H9 (cell line): ENCODE data around the gene TENM4. TPM values are rescaled to one million over a fixed set of nuclear protein-coding genes. Genes with fewer than 3 reads are reported as not detected.

Source experiments
- DNase-seq: peaks from one replicate; pipeline ENCODE4 v3.0.0-alpha.2; 2017
- H2AFZ ChIP-seq: one replicate; pipeline ENCODE4 v1.6.1; 2013; ENCODE audit warnings: mild to moderate bottlenecking, low read length, control low read depth, moderate library complexity
- H2AK5ac ChIP-seq: 2 replicates; pipeline ENCODE4 v1.6.1; 2013; ENCODE audit warnings: low read length, control low read depth, mixed read lengths; ENCODE audit not compliant: insufficient read length
- H2BK120ac ChIP-seq: one replicate; pipeline ENCODE4 v1.6.1; 2013; ENCODE audit warnings: low read depth, mild to moderate bottlenecking, low read length, control low read depth, inconsistent platforms; ENCODE audit not compliant: poor library complexity, severe bottlenecking
- H2BK12ac ChIP-seq: 2 replicates; pipeline ENCODE4 v1.6.1; 2013; ENCODE audit warnings: low read length, control low read depth, mixed read lengths, low read depth; ENCODE audit not compliant: insufficient read length
- H2BK15ac ChIP-seq: 2 replicates; pipeline ENCODE4 v1.6.1; 2013; ENCODE audit warnings: low read depth, low read length, control low read depth
- H2BK20ac ChIP-seq: one replicate; pipeline ENCODE4 v1.6.1; 2013; ENCODE audit warnings: low read depth, mild to moderate bottlenecking, low read length, control low read depth, inconsistent platforms; ENCODE audit not compliant: poor library complexity, severe bottlenecking
- H2BK5ac ChIP-seq: 2 replicates; pipeline ENCODE4 v1.6.1; 2013; ENCODE audit warnings: low read length, control low read depth, mixed read lengths; ENCODE audit not compliant: insufficient read length
- H3K14ac ChIP-seq: 2 replicates; pipeline ENCODE4 v1.6.1; 2013; ENCODE audit warnings: low read length, control low read depth; ENCODE audit not compliant: insufficient read depth
- H3K18ac ChIP-seq: 2 replicates; pipeline ENCODE4 v1.6.1; 2013; ENCODE audit warnings: low read depth, mild to moderate bottlenecking, mixed read lengths, low read length, control low read depth; ENCODE audit not compliant: insufficient read length
- H3K23ac ChIP-seq: 2 replicates; pipeline ENCODE4 v1.6.1; 2013; ENCODE audit warnings: low read length, control low read depth, mixed read lengths, low read depth; ENCODE audit not compliant: insufficient read length
- H3K23me2 ChIP-seq: 2 replicates; pipeline ENCODE4 v1.6.1; 2013; ENCODE audit warnings: low read depth, mild to moderate bottlenecking, mixed read lengths, low read length, control low read depth; ENCODE audit not compliant: insufficient read length, poor library complexity, severe bottlenecking
- H3K27ac ChIP-seq: 2 replicates; pipeline ENCODE4 v1.5.1; 2013; ENCODE audit warnings: low read length, control low read depth, mixed read lengths, low read depth; ENCODE audit not compliant: insufficient read length
- H3K27me3 ChIP-seq: 2 replicates; pipeline ENCODE4 v1.6.1; 2013; ENCODE audit warnings: low read length, control low read depth, inconsistent platforms; ENCODE audit not compliant: insufficient read depth
- H3K4ac ChIP-seq: 2 replicates; pipeline ENCODE4 v1.6.1; 2013; ENCODE audit warnings: low read depth, mild to moderate bottlenecking, control low read depth, inconsistent platforms, low read length, moderate library complexity
- H3K4me1 ChIP-seq: 2 replicates; pipeline ENCODE4 v1.6.1; 2013; ENCODE audit warnings: low read length, control low read depth, inconsistent platforms; ENCODE audit not compliant: insufficient read depth
- H3K4me2 ChIP-seq: 2 replicates; pipeline ENCODE4 v1.6.1; 2013; ENCODE audit warnings: low read length, control low read depth, mixed read lengths; ENCODE audit not compliant: insufficient read length, insufficient read depth
- H3K56ac ChIP-seq: 2 replicates; pipeline ENCODE4 v1.6.1; 2013; ENCODE audit warnings: low read depth, mild to moderate bottlenecking, mixed read lengths, low read length, control low read depth; ENCODE audit not compliant: insufficient read length
- H3K79me1 ChIP-seq: 2 replicates; pipeline ENCODE4 v1.6.1; 2013; ENCODE audit warnings: low read depth, mild to moderate bottlenecking, moderate library complexity, low read length, control low read depth, inconsistent platforms; ENCODE audit not compliant: insufficient read depth, poor library complexity, severe bottlenecking
- H3K79me2 ChIP-seq: 2 replicates; pipeline ENCODE4 v1.6.1; 2013; ENCODE audit warnings: low read length, control low read depth, inconsistent platforms; ENCODE audit not compliant: insufficient read depth
- H3K9ac ChIP-seq: 2 replicates; pipeline ENCODE4 v1.6.1; 2013; ENCODE audit warnings: low read length, control low read depth, mixed read lengths; ENCODE audit not compliant: insufficient read length; ENCODE audit errors: extremely low read depth
- H3K9me3 ChIP-seq: one replicate; pipeline ENCODE4 v1.6.1; 2013; ENCODE audit warnings: low read depth, low read length, inconsistent platforms; ENCODE audit not compliant: control insufficient read depth
- H3T11ph ChIP-seq: one replicate; pipeline ENCODE4 v1.6.1; 2013; ENCODE audit warnings: mild to moderate bottlenecking, low read length, control low read depth, inconsistent platforms
- H4K20me1 ChIP-seq: one replicate; pipeline ENCODE4 v1.6.1; 2013; ENCODE audit not compliant: control insufficient read depth, insufficient read length, insufficient read depth
- H4K5ac ChIP-seq: 2 replicates; pipeline ENCODE4 v1.6.1; 2013; ENCODE audit warnings: low read depth, mild to moderate bottlenecking, mixed read lengths, low read length, control low read depth; ENCODE audit not compliant: insufficient read length
- H4K8ac ChIP-seq: replicated peaks from 2 replicates; pipeline ENCODE4 v1.6.1; 2013; ENCODE audit warnings: low read length, control low read depth, mixed read lengths, low read depth; ENCODE audit not compliant: insufficient read length
- H4K91ac ChIP-seq: 2 replicates; pipeline ENCODE4 v1.6.1; 2013; ENCODE audit warnings: low read depth, mild to moderate bottlenecking, moderate library complexity, mixed read lengths, low read length, control low read depth; ENCODE audit not compliant: insufficient read length
- H3K27ac Mint-ChIP-seq, 3 experiments: 2 replicates in 2 of 3; 3 replicates in 1 of 3; pipeline ENCODE4 v1.8.0; 2020 to 2021; ENCODE audit warnings: mixed read lengths in 3 of 3, mild to moderate bottlenecking in 1 of 3, moderate library complexity in 1 of 3
- H3K27me3 Mint-ChIP-seq: 2 replicates; pipeline ENCODE4 v1.8.0; 2021; ENCODE audit warnings: low read depth, mild to moderate bottlenecking, moderate library complexity, mixed read lengths
- H3K36me3 Mint-ChIP-seq, 3 experiments: 2 replicates in 2 of 3; 3 replicates in 1 of 3; pipeline ENCODE4 v1.8.0; 2020 to 2021; ENCODE audit warnings: low read depth in 3 of 3, mixed read lengths in 3 of 3; ENCODE audit not compliant: insufficient read depth in 1 of 3
- H3K4me1 Mint-ChIP-seq, 2 experiments: 2 replicates each; pipeline ENCODE4 v1.8.0; 2020; ENCODE audit warnings: mixed read lengths in 2 of 2
- H3K4me3 Mint-ChIP-seq, 2 experiments: 2 replicates in 1 of 2; 3 replicates in 1 of 2; pipeline ENCODE4 v1.8.0; 2020 to 2021; ENCODE audit warnings: mild to moderate bottlenecking in 2 of 2, mixed read lengths in 2 of 2, moderate library complexity in 1 of 2
- H3K9me3 Mint-ChIP-seq, 2 experiments: 2 replicates in 1 of 2; 3 replicates in 1 of 2; pipeline ENCODE4 v1.8.0; 2020; ENCODE audit warnings: mild to moderate bottlenecking in 2 of 2, mixed read lengths in 2 of 2, moderate library complexity in 1 of 2
- WGBS: extraction: QIAGEN DNeasy Blood & Tissue Kit; methylation state at CpG from one replicate; pipeline ENCODE4 v1.1.7; 2013; ENCODE audit warnings: missing lambda C conversion rate, low lambda C conversion rate, mixed read lengths; ENCODE audit not compliant: insufficient read length; ENCODE audit errors: extremely low coverage; 5-methylcytosine and 5-hydroxymethylcytosine counted together
- total RNA-seq: library from RNA; stranded (reverse); gene quantifications from 2 replicates; pipeline ENCODE4 v1.2.1, GENCODE V29; 2021
- TF ChIP-seq, protein P1 (sequence below): fragments of 200-600 bp; sonication (generic); conservative IDR thresholded peaks from 3 replicates; pipeline ENCODE4 v1.8.0; 2021; ENCODE audit warnings: antibody characterized with exemption, mild to moderate bottlenecking

TENM4 gene
- total RNA-seq, 1 experiment from 2014 or later: 4.6 TPM

DNA sequence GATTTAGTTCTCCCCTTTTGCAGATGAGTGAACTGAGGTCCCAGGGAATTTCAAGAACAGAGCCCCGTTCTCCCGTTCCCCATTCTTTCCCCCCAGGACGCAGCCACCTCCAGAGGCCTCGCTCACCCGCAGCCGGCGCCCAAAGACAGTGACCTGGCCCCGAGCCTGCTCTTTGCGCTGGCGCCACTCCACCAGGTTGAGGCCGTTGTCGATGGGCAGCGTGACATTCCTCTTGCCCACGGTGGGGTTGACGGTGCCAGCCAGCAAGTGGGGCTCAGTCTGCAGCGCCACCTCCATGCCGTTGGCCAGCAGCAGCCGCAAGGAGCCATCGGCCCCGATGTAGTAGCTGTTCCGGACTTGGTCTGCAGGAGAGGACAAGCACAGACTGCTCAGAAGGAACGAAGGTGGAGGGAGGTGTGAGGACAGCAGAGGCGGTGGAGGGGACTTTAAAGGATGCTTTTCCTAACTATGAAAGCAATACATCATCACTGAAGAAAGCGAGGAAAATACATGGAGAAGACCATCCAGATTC, 764.7 kb downstream of the TENM4 start:
- Histone ChIP-seq H3K79me1 (no peaks in the 10 kb centered on the region), H4K20me1 (no peaks in the 10 kb centered on the region), H3K4me1 (no peaks in the 10 kb centered on the region), H3K23ac (no peak overlapping the region), H3T11ph (no peak overlapping the region), H4K5ac (no peak overlapping the region), H2BK12ac (no peak overlapping the region), H3K23me2 (no peaks in the 10 kb centered on the region), H3K27ac (no peak overlapping the region), H4K91ac (no peak overlapping the region), H2BK15ac (no peak overlapping the region), H3K79me2 (no peaks in the 10 kb centered on the region), H3K18ac (no peak overlapping the region), H3K4me2 (no peak overlapping the region), H2AK5ac (no peak overlapping the region), H3K56ac (no peak overlapping the region), H3K9me3 (no peaks in the 10 kb centered on the region), H3K9ac (no peak overlapping the region), H2BK20ac (no peak overlapping the region), H4K8ac (no peak overlapping the region), H2AFZ (no peak overlapping the region), H2BK120ac (no peak overlapping the region), H3K14ac (no peak overlapping the region), H3K27me3 (no peaks in the 10 kb centered on the region), H2BK5ac (no peak overlapping the region), H3K4ac (no peak overlapping the region)
- no peak overlapping the region for H3K4me3 Mint-ChIP-seq
- no peak for DNase-seq
- peaks cover 0 to 5% (median 0%) of the 10 kb centered on the region in 3 experiments; a peak in 3 of 7 replicates for H3K36me3 Mint-ChIP-seq
- no peak overlapping the region for H3K27ac Mint-ChIP-seq
- no peaks in the 10 kb centered on the region; the same call in 1 of the 2 replicates for H3K27me3 Mint-ChIP-seq
- TF ChIP-seq, protein P1, sequence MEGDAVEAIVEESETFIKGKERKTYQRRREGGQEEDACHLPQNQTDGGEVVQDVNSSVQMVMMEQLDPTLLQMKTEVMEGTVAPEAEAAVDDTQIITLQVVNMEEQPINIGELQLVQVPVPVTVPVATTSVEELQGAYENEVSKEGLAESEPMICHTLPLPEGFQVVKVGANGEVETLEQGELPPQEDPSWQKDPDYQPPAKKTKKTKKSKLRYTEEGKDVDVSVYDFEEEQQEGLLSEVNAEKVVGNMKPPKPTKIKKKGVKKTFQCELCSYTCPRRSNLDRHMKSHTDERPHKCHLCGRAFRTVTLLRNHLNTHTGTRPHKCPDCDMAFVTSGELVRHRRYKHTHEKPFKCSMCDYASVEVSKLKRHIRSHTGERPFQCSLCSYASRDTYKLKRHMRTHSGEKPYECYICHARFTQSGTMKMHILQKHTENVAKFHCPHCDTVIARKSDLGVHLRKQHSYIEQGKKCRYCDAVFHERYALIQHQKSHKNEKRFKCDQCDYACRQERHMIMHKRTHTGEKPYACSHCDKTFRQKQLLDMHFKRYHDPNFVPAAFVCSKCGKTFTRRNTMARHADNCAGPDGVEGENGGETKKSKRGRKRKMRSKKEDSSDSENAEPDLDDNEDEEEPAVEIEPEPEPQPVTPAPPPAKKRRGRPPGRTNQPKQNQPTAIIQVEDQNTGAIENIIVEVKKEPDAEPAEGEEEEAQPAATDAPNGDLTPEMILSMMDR: no peak
- H3K4me1 Mint-ChIP-seq: peaks cover 0 to 2% of the 10 kb centered on the region in 2 experiments; a peak in 1 of 4 replicates
- no peaks in the 10 kb centered on the region for H3K9me3 Mint-ChIP-seq
- WGBS: no CpG with 5 or more reads among the region's 24 CpGs
